ENCODE measurements around the gene MAPK8IP1.

MAPK8IP1 gene

GRCh38 chr11:45858751-45859398, 26.6 kb upstream of the MAPK8IP1 start:
- no peak for DNase-seq
- in situ Hi-C loops (cut with MboI; ENCODE audit: low pct_unique_long_range_greater_than_20kb, low sequenced_read_pairs) = no loop called here

- in situ Hi-C loops (cut with MboI; ENCODE audit: low pct_unique_long_range_greater_than_20kb, low sequenced_read_pairs) = no loop called here
- DNase-seq = no peak
Observed at GRCh38 chr11:45859661-45860140, 25.8 kb upstream of the MAPK8IP1 start.

GRCh38 chr11:45860348-45860747, 25.1 kb upstream of the MAPK8IP1 start:
- in situ Hi-C loops (cut with MboI; ENCODE audit: low pct_unique_long_range_greater_than_20kb, low sequenced_read_pairs) = no loop called here
- no peak for DNase-seq

- in situ Hi-C loops (cut with MboI; ENCODE audit: low pct_unique_long_range_greater_than_20kb, low sequenced_read_pairs) = no loop called here
- DNase-seq = no peak
Observed at GRCh38 chr11:45860764-45861510, 24.5 kb upstream of the MAPK8IP1 start.

DNA sequence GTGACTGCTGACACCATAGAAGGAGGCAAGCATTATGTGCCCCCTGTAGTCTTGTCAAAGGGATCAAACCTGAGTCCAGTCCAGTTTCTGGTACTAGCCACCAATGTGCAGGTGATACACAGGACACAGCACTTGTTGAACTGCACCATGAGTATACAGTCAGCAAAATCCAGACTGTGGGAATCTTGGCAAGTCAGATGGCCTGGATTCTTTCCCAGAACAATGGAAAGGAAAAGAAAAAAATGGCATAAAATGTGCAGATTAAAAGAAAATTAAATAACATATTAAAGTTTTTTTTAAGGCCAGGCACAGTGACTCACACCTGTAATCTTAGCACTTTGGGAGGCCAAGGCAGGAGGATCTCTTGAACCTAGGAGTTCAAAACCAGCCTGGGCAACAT, 21.4 kb upstream of the MAPK8IP1 start:
- DNase-seq = no peak
- in situ Hi-C loops (cut with MboI; ENCODE audit: low pct_unique_long_range_greater_than_20kb, low sequenced_read_pairs) = no loop called here

GRCh38 chr11:45869551-45869950, 15.9 kb upstream of the MAPK8IP1 start:
- DNase-seq = no peak
- in situ Hi-C loops (cut with MboI; ENCODE audit: low pct_unique_long_range_greater_than_20kb, low sequenced_read_pairs) = no loop called here

DNA sequence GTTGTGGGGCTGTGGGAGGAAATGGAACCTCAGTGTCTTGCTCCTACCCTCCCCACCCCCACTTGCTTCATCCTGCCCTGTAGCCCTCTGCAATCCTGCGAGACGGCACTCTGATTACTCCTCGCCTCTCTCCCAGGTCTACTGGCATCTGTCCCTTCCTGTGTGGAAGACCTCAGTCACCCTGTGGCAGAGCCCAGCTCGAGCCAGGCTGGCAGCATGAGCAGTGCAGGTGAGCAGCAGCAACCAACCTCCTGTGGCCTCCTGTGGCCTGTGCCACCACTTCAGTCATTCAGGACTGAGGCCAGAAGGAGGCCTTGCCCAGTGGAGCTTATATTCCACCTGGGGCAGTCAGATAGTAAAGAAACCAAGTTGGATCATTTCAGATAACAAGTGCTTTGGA, 14.7 kb upstream of the MAPK8IP1 start:
- no peak for DNase-seq
- in situ Hi-C loops (cut with MboI; ENCODE audit: low pct_unique_long_range_greater_than_20kb, low sequenced_read_pairs) = no loop called here

DNA sequence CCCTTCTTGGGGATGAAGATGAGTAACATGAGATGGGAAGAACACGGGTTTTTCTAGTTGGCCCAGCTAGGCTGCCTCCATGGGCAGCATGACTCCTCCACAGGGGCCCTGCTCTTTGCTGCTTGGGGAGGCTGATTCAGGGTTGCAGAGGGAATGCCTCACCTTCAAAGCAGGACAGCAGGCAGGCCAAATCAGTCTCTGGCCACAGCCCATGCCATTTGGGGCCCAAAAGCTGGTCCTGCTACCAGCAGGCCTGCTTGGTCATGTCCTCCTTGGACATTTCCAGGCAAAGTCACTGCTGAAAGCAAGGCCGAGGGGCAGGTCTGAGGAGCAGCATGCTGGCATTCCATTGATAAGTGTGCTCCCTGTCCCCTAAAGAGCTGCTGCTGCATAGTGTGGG, 13.8 kb upstream of the MAPK8IP1 start:
- in situ Hi-C loops (cut with MboI; ENCODE audit: low pct_unique_long_range_greater_than_20kb, low sequenced_read_pairs) = no loop called here
- DNase-seq = no peak

- in situ Hi-C loops (cut with MboI; ENCODE audit: low pct_unique_long_range_greater_than_20kb, low sequenced_read_pairs) = no loop called here
- peak; percentile 66 for DNase-seq
Observed at GRCh38 chr11:45872651-45873356, 12.6 kb upstream of the MAPK8IP1 start.

GRCh38 chr11:45876401-45876800, 9.1 kb upstream of the MAPK8IP1 start:
- in situ Hi-C loops (cut with MboI; ENCODE audit: low pct_unique_long_range_greater_than_20kb, low sequenced_read_pairs) = no loop called here
- DNase-seq = no peak

DNA sequence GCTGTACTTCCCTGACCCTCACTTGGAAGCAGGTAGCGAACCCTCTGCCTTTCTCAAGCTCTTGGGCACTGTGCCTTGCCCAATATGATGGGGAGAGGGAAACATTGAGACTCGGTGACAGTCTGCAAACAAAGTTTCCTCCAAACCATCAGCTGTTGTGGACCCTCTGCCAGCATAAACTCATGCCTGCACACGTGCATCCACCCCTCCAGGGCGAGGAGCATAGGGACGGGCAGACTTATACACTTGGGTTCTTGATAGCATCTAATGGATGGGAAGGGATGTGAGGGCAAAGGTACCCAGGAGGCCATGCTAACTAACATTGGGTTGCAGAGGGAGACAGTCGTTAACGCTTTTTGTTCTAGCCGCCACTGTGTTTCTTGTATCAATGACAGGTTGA, 8.2 kb upstream of the MAPK8IP1 start:
- DNase-seq = no peak
- in situ Hi-C loops (cut with MboI; ENCODE audit: low pct_unique_long_range_greater_than_20kb, low sequenced_read_pairs) = no loop called here

DNA sequence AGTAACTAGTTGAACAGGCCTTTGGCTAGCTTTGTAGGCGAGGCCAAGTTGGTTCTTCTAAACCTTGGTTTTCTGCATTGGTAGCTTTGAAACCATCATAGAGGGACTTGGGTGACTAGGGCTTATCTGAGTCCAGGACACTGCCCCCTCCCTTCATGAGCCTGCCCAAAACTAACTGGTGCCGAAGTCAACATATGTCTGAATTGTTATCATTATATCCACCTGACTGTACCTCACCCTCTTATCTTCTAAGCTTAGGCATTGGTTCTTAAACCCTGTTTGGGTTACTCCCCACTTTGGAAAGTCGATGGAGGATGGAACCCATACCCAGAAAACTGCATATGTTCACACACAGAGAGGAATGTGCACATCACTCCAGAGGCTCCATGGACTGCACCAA, 7.6 kb upstream of the MAPK8IP1 start:
- no peak for DNase-seq
- in situ Hi-C loops (cut with MboI; ENCODE audit: low pct_unique_long_range_greater_than_20kb, low sequenced_read_pairs) = no loop called here

GRCh38 chr11:45879803-45880686, 5.4 kb upstream of the MAPK8IP1 start:
- no peak for DNase-seq
- in situ Hi-C loops (cut with MboI; ENCODE audit: low pct_unique_long_range_greater_than_20kb, low sequenced_read_pairs) = no loop called here

DNA sequence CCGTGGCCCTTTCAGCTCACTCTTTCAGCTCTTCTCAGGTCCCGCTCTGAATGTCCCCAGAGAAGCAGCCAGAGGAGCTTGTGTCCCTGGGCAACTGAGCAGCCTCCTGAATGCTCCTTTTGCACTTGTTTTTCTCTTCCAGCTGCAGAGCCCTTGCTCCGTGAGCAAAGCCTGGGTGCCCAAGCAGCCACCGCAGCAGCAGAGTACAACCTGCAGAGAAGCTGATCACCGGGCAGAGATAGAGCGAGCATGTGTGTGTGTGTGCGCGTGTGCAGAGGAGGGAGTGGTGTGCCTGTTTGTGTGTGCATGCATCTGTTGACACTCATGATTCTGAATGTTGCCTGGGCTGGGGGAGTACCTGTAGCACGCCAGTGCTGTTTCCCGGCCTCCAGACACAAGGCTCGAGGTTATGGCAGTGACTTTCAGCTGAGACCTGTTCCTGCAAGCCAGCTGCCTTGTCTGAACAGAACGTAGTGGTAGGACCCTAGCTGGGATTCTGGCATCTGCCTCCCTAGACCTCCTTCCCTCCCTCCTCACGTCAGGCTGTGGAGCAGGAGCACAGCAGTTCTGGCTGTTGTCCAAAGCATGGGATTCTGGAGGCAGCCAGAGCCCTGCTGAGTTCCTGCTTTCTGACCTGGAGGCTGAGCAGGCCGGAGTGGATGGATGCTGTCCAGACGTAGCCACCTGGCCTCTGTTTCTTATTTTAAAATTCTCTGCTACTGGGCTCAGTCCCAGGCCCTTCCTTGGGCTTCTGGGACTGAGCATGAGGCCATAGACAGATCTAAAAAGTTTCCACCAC, 4.5 kb upstream of the MAPK8IP1 start:
- in situ Hi-C loops (cut with MboI; ENCODE audit: low pct_unique_long_range_greater_than_20kb, low sequenced_read_pairs) = no loop called here
- DNase-seq = no peak

- no peak for DNase-seq
- in situ Hi-C loops (cut with MboI; ENCODE audit: low pct_unique_long_range_greater_than_20kb, low sequenced_read_pairs) = no loop called here
Observed at GRCh38 chr11:45881708-45882368, 3.6 kb upstream of the MAPK8IP1 start.

DNA sequence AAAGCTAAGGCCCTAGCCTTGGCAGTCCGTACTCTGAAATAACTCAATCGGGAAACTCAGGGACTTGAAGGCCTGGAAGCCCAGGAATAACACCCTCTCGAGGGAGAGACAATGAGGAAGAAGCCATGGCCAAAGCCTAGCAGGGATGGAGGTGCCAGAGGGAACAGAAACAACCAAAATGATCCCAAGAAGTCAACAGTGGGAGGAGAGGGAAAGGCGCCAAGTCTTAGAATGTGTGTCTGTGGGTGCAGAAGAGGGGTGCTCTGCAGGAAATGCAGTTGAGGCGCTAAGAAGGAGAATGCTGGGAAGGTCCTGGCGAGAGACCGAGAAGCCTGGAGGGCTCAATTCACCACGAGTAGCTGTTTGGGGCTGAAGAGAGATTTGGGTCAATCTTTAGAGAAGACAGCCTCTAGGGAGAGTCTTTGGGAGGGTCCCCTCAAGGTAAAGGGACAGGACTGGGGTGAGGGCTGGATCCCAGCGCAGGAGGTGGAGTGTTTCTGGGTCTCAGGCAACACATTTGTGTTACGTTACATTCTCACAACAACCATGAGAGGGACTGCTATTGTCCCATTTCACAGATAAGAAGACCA, 760 bp upstream of the MAPK8IP1 start:
- DNase-seq = no peak
- in situ Hi-C loops (cut with MboI; ENCODE audit: low pct_unique_long_range_greater_than_20kb, low sequenced_read_pairs) = no loop called here

GRCh38 chr11:45885921-45886721, 670 bp downstream of the MAPK8IP1 start:
- no peak for DNase-seq
- in situ Hi-C loops (cut with MboI; ENCODE audit: low pct_unique_long_range_greater_than_20kb, low sequenced_read_pairs) = no loop called here

Data from KBM-7 (cell line).